ENCODE measurements around the gene KRT8.
A peak's percentile ranks its signal among the peaks of the same experiment; 100 is the strongest.

KRT8 gene

GRCh38 chr12:52950553-52950952 lies 45.7 kb upstream of the KRT8 start:
- no peaks in the 10 kb centered on the region for H3K9me3 ChIP-seq
- H3K36me3 ChIP-seq = peaks cover 0 to 15% (median 0%) of the 10 kb centered on the region in 3 donors
- H3K4me1 ChIP-seq = peaks cover 0 to 11% (median 4%) of the 10 kb centered on the region in 4 donors
- H3K27ac ChIP-seq = no peak overlapping the region
- TF ChIP-seq CTCF (IDR thresholded peaks at IDR 0.05) = no peak
- H3K4me3 ChIP-seq = no peak overlapping the region
- H3K27me3 ChIP-seq = peaks cover 0 to 15% of the 10 kb centered on the region in 2 donors
- DNase-seq = no peak
- intact Hi-C loops (cut with DNase I; ENCODE audit: low total_unique reads) = no loop called here

GRCh38 chr12:52949413-52950331 lies 44.8 kb upstream of the KRT8 start:
- Histone ChIP-seq H3K4me3 (peak overlapping the region; percentile 38 to 47), H3K4me1 (peaks cover 0 to 11% (median 4%) of the 10 kb centered on the region in 4 donors), H3K27ac (peak overlapping the region in 1 of 2 donors; percentile 8), H3K9me3 (no peaks in the 10 kb centered on the region), H3K36me3 (peaks cover 0 to 15% (median 0%) of the 10 kb centered on the region in 3 donors), H3K27me3 (peaks cover 0 to 18% of the 10 kb centered on the region in 2 donors)
- TF ChIP-seq CTCF (IDR thresholded peaks at IDR 0.05) = no peak
- intact Hi-C loops (cut with DNase I; ENCODE audit: low total_unique reads) = no loop called here
- no peak for DNase-seq

GRCh38 chr12:52947738-52948423 lies 43.0 kb upstream of the KRT8 start:
- no peak for TF ChIP-seq CTCF (IDR thresholded peaks at IDR 0.05)
- Histone ChIP-seq H3K36me3 (peaks cover 0 to 15% (median 0%) of the 10 kb centered on the region in 3 donors), H3K27ac (no peak overlapping the region), H3K4me3 (no peak overlapping the region), H3K27me3 (peaks cover 0 to 18% of the 10 kb centered on the region in 2 donors), H3K4me1 (peaks cover 0 to 11% (median 4%) of the 10 kb centered on the region in 4 donors), H3K9me3 (no peaks in the 10 kb centered on the region)
- no peak for DNase-seq
- intact Hi-C loops (cut with DNase I; ENCODE audit: low total_unique reads) = no loop called here

GRCh38 chr12:52946797-52947547 lies 42.1 kb upstream of the KRT8 start:
- H3K27me3 ChIP-seq = peaks cover 0 to 18% of the 10 kb centered on the region in 2 donors
- no peaks in the 10 kb centered on the region for H3K9me3 ChIP-seq
- peaks cover 0 to 8% (median 0%) of the 10 kb centered on the region in 3 donors for H3K36me3 ChIP-seq
- no peak for DNase-seq
- intact Hi-C loops (cut with DNase I; ENCODE audit: low total_unique reads) = no loop called here
- H3K4me1 ChIP-seq = peaks cover 0 to 11% (median 4%) of the 10 kb centered on the region in 4 donors
- TF ChIP-seq CTCF (IDR thresholded peaks at IDR 0.05) = no peak
- H3K4me3 ChIP-seq = no peak overlapping the region
- H3K27ac ChIP-seq = no peak overlapping the region

GRCh38 chr12:52946334-52946733 lies 41.5 kb upstream of the KRT8 start:
- no peak for DNase-seq
- Histone ChIP-seq H3K4me3 (no peak overlapping the region), H3K27me3 (peaks cover 0 to 18% of the 10 kb centered on the region in 2 donors), H3K27ac (no peak overlapping the region), H3K9me3 (no peaks in the 10 kb centered on the region), H3K36me3 (peaks cover 0 to 7% (median 0%) of the 10 kb centered on the region in 3 donors), H3K4me1 (peaks cover 0 to 11% (median 4%) of the 10 kb centered on the region in 4 donors)
- no peak for TF ChIP-seq CTCF (IDR thresholded peaks at IDR 0.05)
- intact Hi-C loops (cut with DNase I; ENCODE audit: low total_unique reads) = no loop called here

All from tibial artery (tissue), 4 donors.